Endodermal cell (in vitro differentiated cells): Measurements from ENCODE around the gene RCOR3. TPM values are rescaled to one million over a fixed set of nuclear protein-coding genes. Genes with fewer than 3 reads are reported as not detected.

Source experiments
- DNase-seq: peaks from one replicate; pipeline ENCODE4 v3.0.0-alpha.2; 2017
- H3K27ac ChIP-seq: 2 replicates; pipeline ENCODE4 v1.5.1; 2013; ENCODE audit warnings: mild to moderate bottlenecking, low read depth, low read length, moderate library complexity
- H3K27me3 ChIP-seq: 2 replicates; pipeline ENCODE4 v1.6.1; 2013; ENCODE audit warnings: mild to moderate bottlenecking, low read length, moderate library complexity; ENCODE audit not compliant: insufficient read depth, control insufficient read depth, poor library complexity, severe bottlenecking
- H3K36me3 ChIP-seq: 2 replicates; pipeline ENCODE4 v1.7.0; 2013; ENCODE audit warnings: mild to moderate bottlenecking, low read length, moderate library complexity; ENCODE audit not compliant: control insufficient read depth, insufficient read depth
- H3K4me1 ChIP-seq: one replicate; pipeline ENCODE4 v1.7.0; 2013; ENCODE audit warnings: low read length; ENCODE audit not compliant: control insufficient read depth, insufficient read depth
- H3K4me3 ChIP-seq: 2 replicates; pipeline ENCODE4 v1.5.1; 2013; ENCODE audit warnings: mild to moderate bottlenecking, low read length, moderate library complexity
- H3K9ac ChIP-seq: 2 replicates; pipeline ENCODE4 v1.6.1; 2013; ENCODE audit warnings: mild to moderate bottlenecking, low read length, moderate library complexity; ENCODE audit not compliant: poor library complexity, severe bottlenecking; ENCODE audit errors: extremely low read depth
- H3K9me3 ChIP-seq: 2 replicates; pipeline ENCODE4 v1.6.1; 2013; ENCODE audit warnings: mild to moderate bottlenecking, low read length, moderate library complexity; ENCODE audit not compliant: control insufficient read depth
- H3K27ac Mint-ChIP-seq: 2 replicates; pipeline ENCODE4 v1.8.0; 2020; ENCODE audit warnings: mixed read lengths
- H3K27me3 Mint-ChIP-seq: 2 replicates; pipeline ENCODE4 v1.8.0; 2021; ENCODE audit warnings: mild to moderate bottlenecking, mixed read lengths; ENCODE audit not compliant: insufficient read depth
- H3K36me3 Mint-ChIP-seq: 2 replicates; pipeline ENCODE4 v1.8.0; 2020; ENCODE audit warnings: low read depth, mixed read lengths
- H3K4me1 Mint-ChIP-seq: 2 replicates; pipeline ENCODE4 v1.8.0; 2020; ENCODE audit warnings: mixed read lengths
- H3K4me3 Mint-ChIP-seq: 2 replicates; pipeline ENCODE4 v1.8.0; 2020; ENCODE audit warnings: mild to moderate bottlenecking, moderate library complexity, mixed read lengths
- H3K9me3 Mint-ChIP-seq: 2 replicates; pipeline ENCODE4 v1.8.0; 2020; ENCODE audit warnings: mild to moderate bottlenecking, mixed read lengths
- CTCF ChIP-seq: fragments of 200-600 bp; sonication (generic); conservative IDR thresholded peaks from 2 replicates; pipeline ENCODE4 v1.5.0; 2021; ENCODE audit warnings: antibody characterized with exemption, mild to moderate bottlenecking
- WGBS, 2 experiments: methylation state at CpG; one replicate each; pipeline versions ENCODE4 v1.1.5 to v1.1.7; 2013; ENCODE audit warnings: missing lambda C conversion rate in 2 of 2, mixed read lengths in 1 of 2; ENCODE audit not compliant: insufficient coverage in 1 of 2, insufficient read length in 1 of 2; 5-methylcytosine and 5-hydroxymethylcytosine counted together
- total RNA-seq, 2 donors: library from RNA; stranded (reverse); fragmentation: NEBNext Ultra II Directional in 1 of 2; extraction: Animal tissue kit (Norgen Biotek cat#: 25700) in 1 of 2; gene quantifications; 2 replicates in 1 of 2; 3 replicates in 1 of 2; pipeline ENCODE4 v1.2.1, GENCODE V29; 2021

The RCOR3 gene
- total RNA-seq, 2 donors from 2014 or later = 133 to 134 TPM

GRCh38 chr1:211333906-211334305 is 74.7 kb downstream of the RCOR3 start:
- DNase-seq = no peak
- Histone ChIP-seq H3K27me3 (no peaks in the 10 kb centered on the region), H3K4me3 (no peak overlapping the region), H3K9ac (no peak overlapping the region), H3K27ac (no peak overlapping the region), H3K4me1 (peaks cover 4% of the 10 kb centered on the region), H3K9me3 (no peaks in the 10 kb centered on the region), H3K36me3 (peaks cover 7% of the 10 kb centered on the region)
- H3K27me3 Mint-ChIP-seq = no peaks in the 10 kb centered on the region
- no peak for TF ChIP-seq CTCF
- WGBS, 2 experiments = 83 to 91% methylated on average over 1 of the region's 1 CpG
- no peak overlapping the region for H3K4me3 Mint-ChIP-seq
- peaks cover 13% of the 10 kb centered on the region for H3K36me3 Mint-ChIP-seq
- H3K9me3 Mint-ChIP-seq = no peaks in the 10 kb centered on the region
- peak overlapping the region; percentile 48 for H3K27ac Mint-ChIP-seq
- peaks cover 66% of the 10 kb centered on the region for H3K4me1 Mint-ChIP-seq

- H3K27me3 ChIP-seq = no peaks in the 10 kb centered on the region
- H3K4me1 ChIP-seq = no peaks in the 10 kb centered on the region
- TF ChIP-seq CTCF = no peak
- no peaks in the 10 kb centered on the region for H3K27me3 Mint-ChIP-seq
- no peak for DNase-seq
- H3K27ac Mint-ChIP-seq = no peak overlapping the region
- H3K4me3 ChIP-seq = no peak overlapping the region
- WGBS, 2 experiments = 93 to 97% methylated on average over 3 to 4 of the region's 4 CpGs
- H3K4me1 Mint-ChIP-seq = peaks cover 55% of the 10 kb centered on the region
- H3K9me3 ChIP-seq = no peaks in the 10 kb centered on the region
- no peak overlapping the region for H3K27ac ChIP-seq
- no peaks in the 10 kb centered on the region for H3K9me3 Mint-ChIP-seq
- H3K36me3 Mint-ChIP-seq = peaks cover 14% of the 10 kb centered on the region
- H3K4me3 Mint-ChIP-seq = no peak overlapping the region
- peaks cover 3% of the 10 kb centered on the region for H3K36me3 ChIP-seq
- no peak overlapping the region for H3K9ac ChIP-seq
Measured at GRCh38 chr1:211334986-211335385, 75.8 kb downstream of the RCOR3 start.

GRCh38 chr1:211335522-211336157 is 76.5 kb downstream of the RCOR3 start:
- H3K4me3 Mint-ChIP-seq = no peak overlapping the region
- Histone ChIP-seq H3K36me3 (peaks cover 2% of the 10 kb centered on the region), H3K27me3 (no peaks in the 10 kb centered on the region), H3K9ac (no peak overlapping the region), H3K4me3 (no peak overlapping the region), H3K9me3 (no peaks in the 10 kb centered on the region), H3K27ac (no peak overlapping the region), H3K4me1 (no peaks in the 10 kb centered on the region)
- TF ChIP-seq CTCF = no peak
- H3K9me3 Mint-ChIP-seq = no peaks in the 10 kb centered on the region
- no peaks in the 10 kb centered on the region for H3K27me3 Mint-ChIP-seq
- no peak overlapping the region for H3K27ac Mint-ChIP-seq
- peaks cover 9% of the 10 kb centered on the region for H3K36me3 Mint-ChIP-seq
- peaks cover 48% of the 10 kb centered on the region for H3K4me1 Mint-ChIP-seq
- no peak for DNase-seq
- WGBS, 2 experiments = 93 to 100% methylated on average over 2 to 3 of the region's 3 CpGs
